ENCODE results near the gene E2F7.

GRCh38 chr12:77013091-77013490 lies 52.3 kb downstream of the E2F7 start:
- TF ChIP-seq POLR2A (IDR thresholded peaks at IDR 0.05; ENCODE audit: control extremely low read depth in 1 of 2, low read depth in 2 of 2, low read length in 2 of 2): no peak
- no peak for TF ChIP-seq SP1 (IDR thresholded peaks at IDR 0.05; ENCODE audit: low read depth, low read length)
- no peak for TF ChIP-seq CTCF (IDR thresholded peaks at IDR 0.05; ENCODE audit: control extremely low read depth in 1 of 3, insufficient read depth in 1 of 3, low read depth in 1 of 3, low read length in 3 of 3)
- no peak for TF ChIP-seq RAD21 (IDR thresholded peaks at IDR 0.05 in 1 of 2, conservative IDR thresholded peaks at IDR 0.05 in 1 of 2; ENCODE audit: low read depth in 2 of 2, low read length in 2 of 2)
- no peak for TF ChIP-seq MAX (IDR thresholded peaks at IDR 0.05)
- TF ChIP-seq PHF8 (conservative IDR thresholded peaks at IDR 0.05; ENCODE audit: low read depth, low read length): no peak

All from H1 (cell line).